Lower lobe of right lung (tissue), 2 donors: ENCODE results near the gene CD79A. TPM values are rescaled to one million over a fixed set of nuclear protein-coding genes. Genes with fewer than 3 reads are reported as not detected.

ENCODE experiments used
- ATAC-seq, 2 donors: fragments of 200-7000 bp; cut with Tn5 transposase; one replicate each; pipeline ENCODE4 v1.9.1; 2020 to 2022; ENCODE audit warnings: mild to moderate bottlenecking in 2 of 2, moderate library complexity in 2 of 2
- DNase-seq: peaks from one replicate; pipeline ENCODE4 v3.0.0-alpha.2; 2020
- H3K27ac ChIP-seq: fragments of 200-600 bp; one replicate; pipeline ENCODE4 v1.8.0; 2022
- H3K27me3 ChIP-seq: fragments of 200-600 bp; one replicate; pipeline ENCODE4 v1.8.0; 2022; ENCODE audit warnings: low read depth
- H3K36me3 ChIP-seq: fragments of 200-600 bp; one replicate; pipeline ENCODE4 v1.8.0; 2022; ENCODE audit warnings: mild to moderate bottlenecking
- H3K4me1 ChIP-seq: fragments of 200-600 bp; one replicate; pipeline ENCODE4 v1.8.0; 2022
- H3K4me3 ChIP-seq: fragments of 200-600 bp; one replicate; pipeline ENCODE4 v1.8.0; 2022; ENCODE audit warnings: mild to moderate bottlenecking
- H3K9me3 ChIP-seq: fragments of 200-600 bp; one replicate; pipeline ENCODE4 v1.8.0; 2022
- CTCF ChIP-seq: fragments of 200-600 bp; IDR thresholded peaks from one replicate; pipeline ENCODE4 v1.8.0; 2022; ENCODE audit warnings: antibody characterized with exemption, mild to moderate bottlenecking
- intact Hi-C: fragments of 100-400 bp; cut with DNase I; formaldehyde crosslinking; loops from one replicate; pipeline ENCODE4 v1.11.0; 2022
- microRNA-seq: library from miRNA; unstranded; fragments of <30 nt; microRNA quantifications from one replicate; pipeline ENCODE4 v1.2.0, GENCODE V29; 2020; ENCODE audit warnings: borderline number of aligned reads
- total RNA-seq: library from RNA; stranded (reverse); fragmentation: NEBNext Ultra II Directional; extraction: Animal tissue kit (Norgen Biotek cat#: 25700); gene quantifications from one replicate; pipeline ENCODE4 v1.2.1, GENCODE V29; 2021
- donor health status: DM: no; HTN: yes; CAD: no; lungs with severe emphysema.

The CD79A gene
- total RNA-seq, 1 donor from 2014 or later = 1.2 TPM

GRCh38 chr19:41929536-41930071 lies 52.5 kb downstream of the CD79A start:
- TF ChIP-seq CTCF = no peak
- Histone ChIP-seq H3K36me3 (no peaks in the 10 kb centered on the region), H3K27ac (no peak overlapping the region), H3K27me3 (peaks cover 77% of the 10 kb centered on the region), H3K4me3 (no peak overlapping the region), H3K4me1 (peaks cover 16% of the 10 kb centered on the region), H3K9me3 (no peaks in the 10 kb centered on the region)
- ATAC-seq (no peak), DNase-seq (no peak)
- intact Hi-C loops = loop anchor here (10.0 kb wide), 1 partner anchor 45 kb away; the partner anchor contains the start of gene ARHGEF1

GRCh38 chr19:41930322-41930722 lies 53.2 kb downstream of the CD79A start:
- no peak overlapping the region for H3K4me3 ChIP-seq
- no peak for DNase-seq
- intact Hi-C loops = loop anchor here (10.0 kb wide), 1 partner anchor 46 kb away; the partner anchor contains the start of gene ARHGEF1
- no peak for TF ChIP-seq CTCF
- no peak for ATAC-seq
- H3K9me3 ChIP-seq = no peaks in the 10 kb centered on the region
- peaks cover 74% of the 10 kb centered on the region for H3K27me3 ChIP-seq
- H3K4me1 ChIP-seq = peaks cover 16% of the 10 kb centered on the region
- H3K36me3 ChIP-seq = no peaks in the 10 kb centered on the region
- H3K27ac ChIP-seq = no peak overlapping the region

Small RNA genes within 50 kb of the gene (microRNA-seq; reads per million reads assigned to microRNA genes)
- gene MIR6797 = not detected

Other genes with a start within 250 kb of the CD79A start
- gene CEACAM7, start 189.0 kb upstream of the CD79A start, total RNA-seq = not detected
- gene CEACAM5, start 168.7 kb upstream of the CD79A start, total RNA-seq = 99.7 TPM
- gene CEACAM6, start 121.7 kb upstream of the CD79A start, total RNA-seq = 369 TPM
- gene CEACAM3, start 80.7 kb upstream of the CD79A start, total RNA-seq = 4.3 TPM
- gene LYPD4, start 32.6 kb upstream of the CD79A start, total RNA-seq = not detected
- not detected for gene DMRTC2, start 32.2 kb upstream of the CD79A start, total RNA-seq
- 1,736 TPM for gene RPS19, start 17.0 kb upstream of the CD79A start, total RNA-seq
- 206 TPM for gene ARHGEF1, start 5.9 kb downstream of the CD79A start, total RNA-seq
- gene ERFL, start 51.2 kb downstream of the CD79A start, total RNA-seq = 0.41 TPM
- 132 TPM for gene RABAC1, start 82.0 kb downstream of the CD79A start, total RNA-seq
- gene ATP1A3, start 117.0 kb downstream of the CD79A start, total RNA-seq = 0.97 TPM
- 0.41 TPM for gene GRIK5, start 192.9 kb downstream of the CD79A start, total RNA-seq
- 11.8 TPM for gene ZNF574, start 198.9 kb downstream of the CD79A start, total RNA-seq